GM21515 (cell line): ENCODE measurements around the gene SFTA2.
A peak's percentile ranks its signal among the peaks of the same experiment; 100 is the strongest.
"Not testable (repeated sequence)": the region's sequence is repeated elsewhere in the genome, so short reads cannot be mapped to it uniquely, and the experiment has no call there.

Source experiments
- ATAC-seq: cut with Tn5 transposase; IDR thresholded peaks from one replicate; pipeline ENCODE4 v1.9.1; 2021; ENCODE audit not compliant: unreplicated experiment

Gene SFTA2

DNA sequence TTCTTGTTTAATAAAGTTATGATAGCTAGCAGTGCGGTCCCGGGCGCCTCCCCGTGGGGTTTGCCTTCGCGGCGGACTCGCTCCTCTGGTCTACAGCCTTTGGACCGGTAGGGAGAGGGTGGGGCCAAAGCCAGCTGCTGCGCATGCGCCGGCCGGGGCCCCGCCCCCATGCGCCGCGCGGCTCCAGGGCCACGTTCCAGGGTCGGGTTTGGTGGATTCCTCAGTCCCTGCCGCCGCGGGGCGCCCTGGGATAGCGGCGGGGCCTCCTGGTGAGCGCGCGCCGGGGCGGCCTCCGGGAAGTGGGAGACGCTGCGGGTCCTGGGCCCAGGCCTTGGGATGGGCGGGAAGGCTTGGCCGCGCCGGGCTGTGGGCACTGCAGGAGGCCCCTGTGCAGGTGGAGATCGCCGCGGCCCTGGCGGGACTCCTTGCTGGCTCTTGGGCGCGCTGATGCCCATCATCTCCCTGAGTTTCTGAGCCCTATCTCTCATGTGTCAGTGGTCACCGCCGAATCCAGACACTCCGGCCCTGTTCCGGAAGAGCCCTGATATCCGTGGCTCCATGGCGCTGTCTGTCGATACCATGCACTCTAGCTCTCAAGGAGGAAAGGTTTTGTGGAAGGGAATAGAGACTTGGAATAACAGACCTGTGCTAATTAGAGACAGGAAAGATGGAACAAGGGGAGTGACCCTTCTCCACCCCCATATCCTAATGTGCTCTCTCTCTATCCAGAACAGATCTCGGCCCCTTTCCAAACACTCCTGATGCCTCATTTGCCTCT is 17.7 kb downstream of the SFTA2 start, which contains the start of gene VARS2:
VARS2 (plus strand) TSS at position 163 of the 778 bp plus-strand sequence; CDS start at position 762, 599 bp downstream.
- peak; percentile 79 for ATAC-seq

DNA sequence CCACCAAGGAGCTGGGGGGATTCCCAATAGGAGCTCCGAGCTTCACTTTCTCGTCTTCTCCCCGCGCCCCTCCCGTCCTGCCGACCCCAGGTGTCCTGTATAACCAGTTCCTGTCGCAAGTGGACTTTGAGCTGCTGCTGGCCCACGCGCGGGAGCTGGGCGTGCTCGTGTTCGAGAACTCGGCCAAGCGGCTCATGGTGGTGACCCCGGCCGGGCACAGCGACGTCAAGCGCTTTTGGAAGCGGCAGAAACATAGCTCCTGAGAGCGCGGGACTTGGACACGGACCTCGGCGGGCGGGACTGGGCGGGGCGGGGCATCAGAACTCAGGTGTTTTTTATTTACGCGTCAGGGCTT is 18.3 kb downstream of the SFTA2 start:
- peak; percentile 8 for ATAC-seq

DNA sequence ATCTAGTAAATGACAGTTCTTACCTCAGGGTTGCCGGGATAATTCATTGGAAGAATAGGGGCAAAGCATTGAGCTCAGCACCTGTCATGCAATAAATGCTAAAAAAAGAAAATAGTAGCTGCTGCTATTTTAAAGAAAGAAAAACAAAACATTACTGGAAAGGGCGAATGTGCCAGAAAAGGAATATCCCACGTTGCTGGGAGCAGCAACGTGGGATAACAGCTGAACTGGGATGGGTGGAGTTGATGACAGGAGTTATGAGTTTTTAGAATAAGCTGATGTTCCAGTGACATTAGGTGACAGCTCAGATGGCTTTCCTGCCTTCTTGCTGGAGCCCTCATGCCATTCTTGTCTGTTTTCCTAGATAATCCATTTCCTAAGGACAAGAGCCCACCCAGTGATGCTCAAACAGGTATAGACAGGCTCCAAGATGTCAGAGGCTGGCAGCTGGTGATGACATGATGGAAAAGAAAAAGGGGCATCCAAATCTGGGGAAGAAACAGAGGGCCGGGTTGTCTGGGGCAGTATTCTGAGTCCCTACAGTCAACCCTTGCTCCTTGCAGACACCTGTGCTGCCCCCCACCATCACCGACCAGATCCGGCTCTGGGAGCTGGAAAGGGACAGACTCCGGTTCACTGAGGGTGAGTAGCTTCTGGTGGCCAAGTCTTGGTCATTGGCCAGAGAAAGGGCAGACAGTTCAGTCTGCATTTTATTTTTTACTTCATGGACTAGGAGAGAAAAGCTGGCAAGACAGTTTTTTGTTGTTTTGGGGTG is 19.0 kb downstream of the SFTA2 start:
- ATAC-seq, result no peak

DNA sequence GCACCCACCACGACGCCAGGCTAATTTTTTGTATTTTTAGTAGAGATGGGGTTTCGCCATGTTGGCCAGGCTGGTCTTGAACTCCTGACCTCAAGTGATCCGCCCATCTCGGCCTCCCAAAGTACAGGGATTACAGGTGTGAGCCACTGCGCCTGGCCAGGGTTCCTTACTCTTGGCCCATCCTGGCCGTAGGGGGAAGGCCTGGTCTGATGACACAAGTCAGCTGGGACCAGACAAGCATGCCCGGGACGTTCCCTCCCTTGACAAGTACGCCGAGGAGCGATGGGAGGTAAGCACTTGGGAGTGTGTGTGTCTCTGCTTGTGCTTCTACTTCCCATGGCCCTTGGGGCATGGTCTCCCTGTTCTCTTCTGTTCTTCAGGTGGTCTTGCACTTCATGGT is 21.5 kb downstream of the SFTA2 start:
- ATAC-seq, result not testable (repeated sequence)

DNA sequence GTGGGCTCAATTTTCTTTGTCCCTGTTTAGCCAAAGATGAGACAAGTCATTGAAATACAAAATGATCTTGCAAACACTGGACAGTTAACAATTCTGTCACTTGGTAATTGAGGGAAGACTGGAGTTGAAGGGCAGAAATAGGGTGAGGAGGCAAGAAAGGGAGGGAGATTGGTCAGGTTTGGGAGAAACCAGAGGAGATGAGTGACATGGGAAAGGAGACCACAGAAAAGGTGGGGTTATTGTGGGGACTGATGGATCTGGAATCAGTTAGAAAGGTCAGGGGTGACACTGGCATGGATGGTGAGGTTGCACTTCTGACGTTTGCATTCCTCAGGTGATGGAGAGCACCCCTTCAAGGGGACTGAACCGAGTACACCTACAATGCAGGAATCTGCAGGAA is 23.3 kb downstream of the SFTA2 start:
- no peak for ATAC-seq

DNA sequence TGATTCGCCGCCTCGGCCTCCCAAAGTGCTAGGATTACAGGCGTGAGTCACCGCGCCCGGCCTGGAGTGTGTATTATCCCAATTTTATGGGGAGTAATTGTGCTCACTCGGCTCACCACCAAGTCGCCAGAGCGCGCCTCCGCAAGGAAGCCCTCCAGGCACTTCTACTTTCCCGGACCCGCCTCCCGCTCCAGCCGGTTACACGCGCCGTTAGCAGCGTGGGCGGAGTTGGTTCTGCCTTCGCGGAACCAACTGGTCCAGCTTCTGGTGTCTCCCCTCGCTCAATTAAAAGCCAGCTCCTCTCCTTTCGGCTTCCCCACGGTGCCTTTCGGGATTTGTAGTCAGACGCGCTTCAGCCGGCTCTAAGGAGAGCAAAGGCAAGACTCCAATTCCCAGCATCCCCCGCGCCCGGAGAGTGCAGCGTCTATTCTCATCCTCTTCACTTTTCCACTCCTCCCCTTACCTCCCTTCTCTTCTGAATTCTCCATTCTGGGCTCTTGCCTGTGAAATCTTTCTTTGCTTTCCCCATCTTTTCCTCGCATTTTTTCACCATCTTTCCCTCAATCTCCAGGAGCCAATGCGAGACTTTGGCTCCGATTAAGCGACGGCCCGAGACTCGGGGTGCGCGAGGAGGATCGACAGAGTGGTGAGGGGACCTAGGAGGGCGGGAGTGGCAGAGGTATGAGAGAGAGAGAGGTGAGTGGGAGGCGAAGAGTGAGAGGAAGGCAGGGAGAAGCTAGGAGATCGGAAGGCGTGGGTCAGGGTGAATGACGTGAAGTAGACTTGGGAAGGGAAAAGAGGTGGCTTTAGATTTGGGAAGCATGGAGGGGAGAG is 24.0 kb downstream of the SFTA2 start, which contains the start of gene GTF2H4:
GTF2H4 (plus strand) TSS at position 450 of the 834 bp plus-strand sequence.
- ATAC-seq, result peak; percentile 87

DNA sequence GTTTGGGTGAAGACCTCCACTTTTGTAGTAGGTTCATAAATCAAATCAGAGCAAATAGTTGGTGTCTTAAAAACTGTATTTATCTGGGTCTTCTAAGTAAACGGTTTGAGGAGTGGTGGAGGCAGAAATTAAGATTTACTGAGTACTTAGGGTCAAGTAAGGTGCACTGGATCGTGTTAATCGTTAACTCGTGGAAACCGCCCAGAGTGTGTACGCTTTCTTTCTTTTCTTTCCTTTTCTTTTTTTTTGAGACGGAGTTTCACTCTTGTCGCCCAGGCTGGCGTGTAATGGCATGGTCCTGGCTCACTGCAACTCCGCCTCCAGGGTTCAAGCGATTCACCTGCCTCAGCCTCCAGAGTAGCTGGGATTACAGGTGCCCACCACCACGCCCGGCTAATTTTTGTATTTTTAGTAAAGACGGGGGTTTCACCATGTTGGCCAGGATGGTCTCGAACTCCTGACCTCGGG is 24.6 kb downstream of the SFTA2 start:
- ATAC-seq, result not testable (repeated sequence)

DNA sequence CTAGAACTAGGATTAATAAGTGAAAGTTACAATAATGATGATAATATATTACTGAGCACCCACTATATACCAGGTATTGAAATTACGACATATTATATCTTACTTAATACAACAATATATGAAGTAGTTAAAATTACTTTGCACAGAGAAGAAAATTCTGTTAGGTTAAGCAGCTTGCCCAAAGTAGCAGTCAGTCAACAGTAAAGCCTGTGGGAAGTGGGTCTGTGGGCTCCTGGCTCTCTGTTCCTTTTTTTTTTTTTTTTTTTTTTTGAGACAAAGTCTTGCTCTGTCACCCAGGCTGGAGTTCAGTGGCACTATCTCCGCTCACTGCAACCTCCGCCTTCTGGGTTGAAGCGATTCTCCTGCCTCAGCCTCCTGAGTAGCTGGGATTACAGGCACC is 28.7 kb downstream of the SFTA2 start:
- no peak for ATAC-seq

DNA sequence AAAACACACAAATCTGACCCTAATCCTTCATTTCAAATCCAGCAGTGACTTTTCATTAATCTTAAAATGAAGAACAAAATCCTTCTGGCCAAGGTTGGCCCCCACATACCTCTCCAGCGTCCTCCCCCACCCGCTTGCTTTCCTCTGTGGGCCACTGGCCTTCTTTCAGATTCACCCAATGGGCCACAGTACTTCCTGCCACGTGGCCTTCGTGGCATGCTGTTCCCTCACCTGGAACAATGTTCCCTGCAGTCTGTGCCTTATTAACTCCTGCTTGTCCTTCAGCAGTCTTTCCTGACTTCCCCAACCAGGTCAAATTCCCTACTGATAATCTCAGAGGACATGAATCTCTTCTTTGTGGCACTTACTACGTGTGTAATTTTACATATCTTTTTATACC is 29.3 kb downstream of the SFTA2 start:
- ATAC-seq, result no peak

DNA sequence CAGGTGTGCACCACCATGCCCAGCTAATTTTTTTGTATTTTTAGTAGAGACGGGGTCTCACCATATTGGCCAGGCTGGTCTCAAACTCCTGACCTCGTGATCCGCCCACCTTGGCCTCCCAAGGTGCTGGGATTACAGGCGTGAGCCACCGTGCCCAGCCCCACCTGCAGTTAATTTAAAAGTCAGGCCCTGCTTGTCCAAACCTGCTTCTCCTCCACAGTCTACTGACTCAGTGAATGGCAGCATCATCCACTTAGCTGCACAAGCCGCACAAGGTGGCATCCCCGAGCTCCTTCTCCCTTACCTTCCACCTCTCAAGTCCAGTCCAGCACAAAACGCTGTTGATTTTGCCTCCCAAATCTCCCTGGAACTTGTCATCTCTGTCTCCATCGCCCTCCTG is 29.8 kb downstream of the SFTA2 start:
- ATAC-seq, result not testable (repeated sequence)

DNA sequence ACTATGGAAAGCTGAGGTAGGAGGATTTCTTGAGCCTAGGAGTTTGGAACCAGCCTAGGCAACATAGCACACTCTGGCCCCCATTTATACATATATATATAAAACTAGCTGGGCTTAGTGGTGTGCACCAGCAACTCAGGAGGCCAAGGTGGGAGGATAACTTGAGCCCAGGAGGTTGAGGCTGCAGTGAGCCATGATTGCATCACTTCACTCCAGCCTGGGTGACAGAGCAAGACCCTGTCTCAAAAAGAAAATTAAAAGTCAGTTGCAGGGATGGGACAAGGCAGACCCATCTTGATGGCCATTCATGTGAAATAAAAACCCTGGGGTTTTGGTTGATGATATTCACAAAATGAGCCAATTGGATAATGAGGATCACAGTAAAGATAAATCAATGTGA is 30.5 kb downstream of the SFTA2 start:
- ATAC-seq, result no peak

DNA sequence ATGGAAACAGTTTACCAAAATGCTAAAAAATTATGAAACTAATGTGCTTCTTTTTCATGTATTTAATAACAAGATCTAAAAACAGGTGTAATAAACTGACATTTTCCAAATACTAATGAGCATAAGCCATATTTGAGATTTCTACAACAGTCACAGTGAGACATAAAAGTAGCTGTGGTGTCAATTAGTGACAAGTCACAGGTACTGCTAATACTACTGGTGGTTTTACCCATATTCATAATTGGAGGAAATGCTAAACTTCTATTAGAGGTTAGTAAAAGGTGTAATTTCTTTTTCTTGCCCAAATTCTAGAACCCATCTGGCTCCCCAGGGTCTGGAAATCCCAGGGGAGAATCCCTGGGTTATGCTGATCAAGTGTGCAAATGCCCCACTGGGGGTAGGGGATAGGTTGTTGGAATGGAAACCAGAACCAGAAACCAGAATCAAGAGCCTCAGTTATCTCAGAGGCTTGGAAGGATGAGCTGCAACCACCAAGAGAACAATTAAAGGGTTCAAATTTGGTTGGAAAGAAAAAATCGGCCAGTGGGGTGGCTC is 31.0 kb downstream of the SFTA2 start:
- ATAC-seq, result no peak

DNA sequence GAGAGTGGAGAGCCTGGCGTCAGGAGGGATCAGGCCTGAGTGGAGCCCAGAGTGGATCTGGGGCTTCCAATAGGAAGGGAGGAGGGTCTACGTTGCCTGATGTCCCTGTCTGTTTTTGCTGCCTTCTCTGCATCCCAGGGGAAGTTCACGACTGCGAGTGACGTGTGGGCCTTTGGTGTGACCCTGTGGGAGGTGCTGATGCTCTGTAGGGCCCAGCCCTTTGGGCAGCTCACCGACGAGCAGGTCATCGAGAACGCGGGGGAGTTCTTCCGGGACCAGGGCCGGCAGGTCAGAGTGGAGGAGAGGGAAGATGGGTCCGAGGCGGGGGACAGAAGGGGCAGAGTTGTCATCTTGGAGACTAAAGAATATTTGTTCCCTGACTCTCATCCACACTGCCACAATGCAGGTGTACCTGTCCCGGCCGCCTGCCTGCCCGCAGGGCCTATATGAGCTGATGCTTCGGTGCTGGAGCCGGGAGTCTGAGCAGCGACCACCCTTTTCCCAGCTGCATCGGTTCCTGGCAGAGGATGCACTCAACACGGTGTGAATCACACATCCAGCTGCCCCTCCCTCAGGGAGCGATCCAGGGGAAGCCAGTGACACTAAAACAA is 33.1 kb downstream of the SFTA2 start:
- no peak for ATAC-seq

DNA sequence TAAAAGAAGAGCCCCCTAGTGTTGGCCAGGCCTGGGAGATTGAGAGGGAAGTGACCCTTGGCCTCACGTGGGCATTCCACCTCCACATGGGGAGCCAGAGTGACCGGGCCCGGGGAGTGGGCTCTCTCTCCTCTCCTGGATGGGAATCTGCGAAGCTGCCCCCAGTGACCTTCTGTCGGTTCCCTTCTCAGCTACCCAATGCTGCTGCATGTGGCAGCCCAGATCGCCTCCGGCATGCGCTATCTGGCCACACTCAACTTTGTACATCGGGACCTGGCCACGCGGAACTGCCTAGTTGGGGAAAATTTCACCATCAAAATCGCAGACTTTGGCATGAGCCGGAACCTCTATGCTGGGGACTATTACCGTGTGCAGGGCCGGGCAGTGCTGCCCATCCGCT is 34.1 kb downstream of the SFTA2 start:
- no peak for ATAC-seq

DNA sequence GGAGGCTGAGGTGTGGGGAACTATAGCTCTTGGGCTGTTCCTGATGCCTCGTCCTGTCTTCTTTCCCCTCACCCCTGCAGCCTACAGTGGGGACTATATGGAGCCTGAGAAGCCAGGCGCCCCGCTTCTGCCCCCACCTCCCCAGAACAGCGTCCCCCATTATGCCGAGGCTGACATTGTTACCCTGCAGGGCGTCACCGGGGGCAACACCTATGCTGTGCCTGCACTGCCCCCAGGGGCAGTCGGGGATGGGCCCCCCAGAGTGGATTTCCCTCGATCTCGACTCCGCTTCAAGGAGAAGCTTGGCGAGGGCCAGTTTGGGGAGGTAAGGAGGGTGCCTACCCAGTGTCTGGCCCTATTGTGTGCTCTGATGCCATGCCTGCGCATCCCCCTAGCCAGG is 35.4 kb downstream of the SFTA2 start:
- no peak for ATAC-seq

DNA sequence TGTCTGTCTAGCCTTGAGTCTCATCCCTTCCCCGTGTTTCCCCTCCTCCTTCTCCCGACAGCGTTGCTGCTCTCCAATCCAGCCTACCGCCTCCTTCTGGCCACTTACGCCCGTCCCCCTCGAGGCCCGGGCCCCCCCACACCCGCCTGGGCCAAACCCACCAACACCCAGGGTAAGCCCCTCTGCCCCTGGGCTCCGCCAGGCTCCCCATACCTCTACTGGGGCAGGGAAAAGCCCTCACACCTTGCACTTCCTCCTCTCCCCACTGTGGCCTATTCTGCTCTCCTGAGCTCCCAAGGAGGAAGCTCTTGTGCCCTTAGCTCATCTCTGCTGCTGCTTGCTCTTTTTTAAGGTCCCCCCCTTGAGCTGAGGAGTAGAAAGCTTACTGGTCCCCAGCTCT is 36.6 kb downstream of the SFTA2 start:
- ATAC-seq, result no peak

DNA sequence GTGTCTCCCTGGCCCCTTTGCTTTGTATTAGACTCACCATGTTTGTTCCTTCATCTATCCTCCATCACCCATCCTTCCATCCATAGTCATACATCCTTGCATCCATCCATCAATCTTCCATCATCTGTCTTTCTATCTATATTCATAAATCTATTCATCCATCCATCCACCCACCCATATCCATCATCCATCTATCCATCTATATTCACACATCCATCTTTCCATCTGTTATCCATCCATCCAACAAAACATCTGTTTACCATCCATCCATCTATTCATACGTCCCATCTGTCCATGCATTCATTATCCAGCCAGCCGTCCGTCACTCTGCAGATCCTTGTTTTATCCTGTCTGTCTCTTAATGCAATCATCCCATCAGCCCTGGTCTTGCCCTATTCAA is 37.0 kb downstream of the SFTA2 start:
- ATAC-seq, result no peak

DNA sequence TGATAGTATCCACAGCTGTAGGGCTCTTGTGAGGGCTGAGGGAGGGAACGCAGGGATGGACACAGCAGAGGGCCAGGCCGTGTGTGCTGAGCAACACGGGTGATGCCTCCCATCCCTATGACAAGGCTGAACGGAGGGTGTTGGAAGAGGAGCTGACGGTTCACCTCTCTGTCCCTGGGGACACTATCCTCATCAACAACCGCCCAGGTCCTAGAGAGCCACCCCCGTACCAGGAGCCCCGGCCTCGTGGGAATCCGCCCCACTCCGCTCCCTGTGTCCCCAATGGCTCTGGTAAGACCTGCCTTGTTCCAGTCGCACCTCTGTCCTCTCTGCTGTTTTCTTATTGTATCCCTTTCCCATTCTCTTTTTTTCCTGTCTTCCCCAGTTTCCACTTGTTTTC is 37.6 kb downstream of the SFTA2 start:
- ATAC-seq, result no peak

DNA sequence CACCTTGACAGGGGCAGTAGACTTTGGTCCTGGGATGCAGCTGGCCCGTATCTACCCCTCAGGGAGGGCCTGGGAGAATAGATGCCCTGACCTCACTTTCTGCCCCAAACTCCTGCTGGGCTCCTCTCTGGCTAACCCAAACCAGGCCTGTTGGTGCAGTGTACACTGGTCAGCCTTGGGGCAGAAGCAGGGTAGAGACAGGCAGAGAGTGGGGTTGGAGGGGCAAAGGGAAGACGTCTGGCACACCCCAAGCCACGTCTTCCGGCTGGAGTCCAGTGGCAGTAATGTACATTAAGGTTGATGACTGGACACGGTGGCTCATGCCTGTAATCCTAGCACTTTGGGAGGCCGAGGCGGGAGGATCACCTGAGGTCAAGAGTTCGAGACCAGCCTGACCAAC is 38.3 kb downstream of the SFTA2 start:
- no peak for ATAC-seq

DNA sequence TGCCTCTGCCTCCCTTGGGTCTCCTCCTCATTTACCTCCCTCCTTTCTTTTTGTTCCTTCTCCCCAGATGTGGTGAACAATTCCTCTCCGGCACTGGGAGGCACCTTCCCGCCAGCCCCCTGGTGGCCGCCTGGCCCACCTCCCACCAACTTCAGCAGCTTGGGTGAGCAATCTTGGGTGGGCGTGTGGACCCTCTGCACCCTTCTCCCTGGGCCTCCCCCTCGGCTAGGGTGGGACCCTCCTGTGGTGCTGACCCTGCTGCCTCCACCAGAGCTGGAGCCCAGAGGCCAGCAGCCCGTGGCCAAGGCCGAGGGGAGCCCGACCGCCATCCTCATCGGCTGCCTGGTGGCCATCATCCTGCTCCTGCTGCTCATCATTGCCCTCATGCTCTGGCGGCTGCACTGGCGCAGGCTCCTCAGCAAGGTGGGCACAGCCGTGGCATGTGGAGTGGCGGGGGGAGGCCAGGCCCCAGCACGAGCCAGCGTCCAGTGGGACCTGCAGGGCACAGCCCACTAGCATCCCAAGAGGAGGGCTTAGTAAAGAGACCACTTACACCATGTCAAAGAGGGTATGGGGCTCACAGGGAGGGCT is 38.9 kb downstream of the SFTA2 start:
- ATAC-seq, result no peak
